Measurements from ENCODE around the gene NCKIPSD. TPM values are rescaled to one million over a fixed set of nuclear protein-coding genes. Genes with fewer than 3 reads are reported as not detected.

NCKIPSD gene
- total and polyA plus RNA-seq, 7 donors = 7.7 to 29.3 (median 17.7) TPM

DNA sequence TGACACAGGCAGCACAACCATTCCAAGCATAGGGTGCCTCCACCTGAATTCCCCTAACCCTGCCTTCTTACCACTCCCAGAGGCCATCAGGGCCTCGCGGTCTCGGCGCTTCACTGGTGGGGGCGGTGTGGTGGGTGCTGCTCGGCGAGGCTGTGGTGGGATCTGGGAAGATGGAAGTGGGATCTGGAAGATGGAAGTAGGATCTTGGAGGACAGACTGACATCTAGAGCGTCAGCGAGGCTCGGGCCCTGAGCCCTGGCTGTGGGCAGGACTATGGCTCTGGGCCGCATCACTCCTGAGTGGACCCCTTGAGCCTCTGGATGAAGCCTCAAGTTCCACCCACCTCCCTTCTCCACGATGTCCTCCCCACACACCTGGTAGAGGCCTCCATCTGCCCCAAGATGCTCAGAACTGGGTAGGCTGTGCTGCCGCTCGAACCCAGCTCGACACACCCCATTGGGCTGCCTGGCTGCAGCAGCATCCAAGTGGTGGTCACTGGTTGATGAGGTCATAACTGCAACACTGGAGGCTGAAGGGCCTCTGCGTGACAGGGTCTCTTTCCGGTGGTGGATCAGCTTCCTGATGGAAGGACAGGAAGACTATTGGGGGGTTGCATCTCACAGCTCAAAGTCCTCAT is 3.6 kb downstream of the NCKIPSD start:
- Histone ChIP-seq H3K4me1 (peaks cover 0 to 38% (median 34%) of the 10 kb centered on the region in 4 donors), H3K9me3 (no peaks in the 10 kb centered on the region), H3K4me3 (no peak overlapping the region), H3K27me3 (no peaks in the 10 kb centered on the region), H3K27ac (no peak overlapping the region), H3K36me3 (peaks cover 0 to 45% (median 22%) of the 10 kb centered on the region in 4 donors)
- intact Hi-C loops (cut with DNase I) = loop anchor here (5.0 kb wide), 1 partner anchor 75 kb away; the partner anchor contains the start of gene UQCRC1
- 94 to 96% methylated on average over 17 of the region's 17 CpGs for WGBS, 2 donors
- no peak for TF ChIP-seq EP300 (IDR thresholded peaks at IDR 0.05)
- TF ChIP-seq, protein P1, sequence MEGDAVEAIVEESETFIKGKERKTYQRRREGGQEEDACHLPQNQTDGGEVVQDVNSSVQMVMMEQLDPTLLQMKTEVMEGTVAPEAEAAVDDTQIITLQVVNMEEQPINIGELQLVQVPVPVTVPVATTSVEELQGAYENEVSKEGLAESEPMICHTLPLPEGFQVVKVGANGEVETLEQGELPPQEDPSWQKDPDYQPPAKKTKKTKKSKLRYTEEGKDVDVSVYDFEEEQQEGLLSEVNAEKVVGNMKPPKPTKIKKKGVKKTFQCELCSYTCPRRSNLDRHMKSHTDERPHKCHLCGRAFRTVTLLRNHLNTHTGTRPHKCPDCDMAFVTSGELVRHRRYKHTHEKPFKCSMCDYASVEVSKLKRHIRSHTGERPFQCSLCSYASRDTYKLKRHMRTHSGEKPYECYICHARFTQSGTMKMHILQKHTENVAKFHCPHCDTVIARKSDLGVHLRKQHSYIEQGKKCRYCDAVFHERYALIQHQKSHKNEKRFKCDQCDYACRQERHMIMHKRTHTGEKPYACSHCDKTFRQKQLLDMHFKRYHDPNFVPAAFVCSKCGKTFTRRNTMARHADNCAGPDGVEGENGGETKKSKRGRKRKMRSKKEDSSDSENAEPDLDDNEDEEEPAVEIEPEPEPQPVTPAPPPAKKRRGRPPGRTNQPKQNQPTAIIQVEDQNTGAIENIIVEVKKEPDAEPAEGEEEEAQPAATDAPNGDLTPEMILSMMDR (IDR thresholded peaks at IDR 0.05) = no peak
- no peak for TF ChIP-seq POLR2A (IDR thresholded peaks at IDR 0.05)
- TF ChIP-seq POLR2AphosphoS5 (IDR thresholded peaks at IDR 0.05) = no peak
- no peak for DNase-seq

DNA sequence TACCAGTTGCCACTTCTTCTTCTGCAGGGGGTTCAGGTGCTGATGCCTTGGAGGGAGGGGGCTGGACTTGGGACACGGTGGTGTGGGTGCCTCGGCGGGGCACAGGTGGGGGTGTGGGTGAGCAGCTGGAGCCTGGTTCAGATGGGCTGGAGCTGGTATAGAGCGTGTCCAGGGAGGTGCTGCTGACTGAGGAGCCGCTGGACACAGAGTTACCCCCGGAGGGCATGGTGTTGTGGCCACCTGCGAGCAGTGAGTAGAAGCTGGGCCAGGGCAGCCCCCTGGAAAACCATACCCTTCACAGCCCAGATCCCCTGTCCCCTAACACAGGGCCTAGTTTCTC is 4.2 kb downstream of the NCKIPSD start:
- Histone ChIP-seq H3K4me3 (no peak overlapping the region), H3K27ac (no peak overlapping the region), H3K9me3 (no peaks in the 10 kb centered on the region), H3K27me3 (no peaks in the 10 kb centered on the region), H3K36me3 (peaks cover 0 to 45% (median 22%) of the 10 kb centered on the region in 4 donors), H3K4me1 (peaks cover 0 to 32% (median 30%) of the 10 kb centered on the region in 4 donors)
- 94 to 95% methylated on average over 7 of the region's 7 CpGs for WGBS, 2 donors
- TF ChIP-seq, protein P1 (IDR thresholded peaks at IDR 0.05) = no peak
- TF ChIP-seq EP300 (IDR thresholded peaks at IDR 0.05) = no peak
- DNase-seq = no peak
- intact Hi-C loops (cut with DNase I) = loop anchor here (5.0 kb wide), 1 partner anchor 74 kb away; the partner anchor contains the start of gene UQCRC1

DNA sequence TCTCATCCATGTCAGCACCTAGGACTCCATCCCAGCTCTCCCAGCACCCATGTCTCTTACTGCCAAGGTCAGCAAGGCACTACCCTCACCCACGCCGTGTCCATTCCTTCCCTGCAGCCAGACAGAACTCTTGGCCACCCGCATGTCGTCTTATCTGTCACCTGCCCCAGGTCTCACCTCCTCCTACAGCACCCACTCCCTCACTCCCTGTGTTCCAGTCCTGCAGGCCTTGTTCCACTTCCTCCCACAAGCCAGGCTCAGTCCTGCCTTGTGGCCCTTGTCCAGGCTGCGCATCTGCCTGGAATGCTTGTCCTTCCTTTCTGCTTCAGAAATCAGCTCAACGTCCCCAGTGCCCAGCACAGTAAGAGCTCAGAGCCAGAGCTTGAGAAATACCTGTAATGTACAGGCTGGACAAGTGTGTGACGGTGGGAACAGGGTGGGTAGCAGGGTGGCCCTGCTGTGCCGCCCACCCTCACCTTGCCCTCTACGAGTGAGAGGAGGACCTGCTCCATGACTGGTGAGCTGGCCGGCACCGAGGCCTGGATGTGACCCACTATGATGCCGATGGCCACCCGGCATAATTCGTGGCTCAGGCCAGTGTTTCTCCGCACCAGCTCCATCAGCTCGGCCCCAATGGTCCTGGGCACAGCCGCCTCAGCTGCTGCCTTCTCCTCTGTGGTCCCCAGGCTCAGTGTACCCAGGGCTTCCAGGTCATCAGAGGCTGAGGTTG is 4.7 kb downstream of the NCKIPSD start:
- Histone ChIP-seq H3K9me3 (no peaks in the 10 kb centered on the region), H3K36me3 (peaks cover 0 to 45% (median 22%) of the 10 kb centered on the region in 4 donors)

DNA sequence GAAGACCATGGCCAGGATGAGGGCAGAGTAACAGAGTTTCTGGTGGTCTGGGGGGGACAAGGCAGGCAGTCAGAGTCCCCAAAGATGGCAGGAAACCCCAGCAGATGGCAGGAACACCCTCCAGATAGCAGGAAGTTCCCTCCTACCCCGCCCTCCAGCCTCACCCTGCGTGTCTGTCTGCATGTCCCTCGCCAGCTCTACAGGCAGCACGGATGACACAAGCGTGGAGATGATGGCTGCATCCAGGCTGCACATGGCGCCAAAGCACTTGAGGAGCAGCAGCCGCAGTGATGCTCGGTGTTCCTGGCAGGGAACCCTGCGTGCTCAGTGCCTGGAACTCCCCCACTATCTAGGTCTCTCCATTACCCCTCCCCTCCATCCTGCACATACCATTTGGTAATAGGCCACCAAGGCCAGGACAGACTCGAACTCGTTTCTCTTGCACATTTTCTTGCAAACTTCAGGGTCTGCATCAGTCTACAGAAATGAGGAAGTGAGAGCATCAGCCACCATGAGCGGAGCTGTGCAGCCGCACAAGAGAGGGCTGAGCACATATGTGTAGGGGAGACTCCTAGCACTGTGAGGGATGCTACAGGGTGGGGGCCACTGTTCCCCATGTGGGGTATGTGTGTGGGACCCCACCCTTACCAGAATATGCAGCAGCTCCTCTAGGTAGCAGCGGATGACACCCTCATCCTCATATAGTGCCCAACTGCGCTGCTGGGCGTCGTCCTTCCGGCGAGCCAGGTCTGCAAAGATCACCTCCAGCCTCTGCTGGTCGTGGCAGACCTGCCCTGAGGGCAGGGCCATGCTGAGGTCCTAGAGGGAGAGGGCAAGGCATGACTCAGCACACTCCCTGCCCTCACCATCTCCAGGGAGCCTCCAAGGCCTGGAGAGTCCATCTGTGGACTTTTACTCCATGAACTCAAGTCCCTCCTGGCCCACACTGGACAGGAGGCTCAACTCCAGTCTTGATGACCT is 6.0 kb downstream of the NCKIPSD start:
- Histone ChIP-seq H3K4me3 (no peak overlapping the region), H3K27ac (no peak overlapping the region), H3K27me3 (no peaks in the 10 kb centered on the region), H3K36me3 (peaks cover 0 to 48% (median 22%) of the 10 kb centered on the region in 4 donors), H3K4me1 (peaks cover 0 to 18% (median 17%) of the 10 kb centered on the region in 4 donors), H3K9me3 (no peaks in the 10 kb centered on the region)
- 82% methylated on average over 20 of the region's 20 CpGs for WGBS, 2 donors
- intact Hi-C loops (cut with DNase I) = loop anchor here (5.0 kb wide), 1 partner anchor 72 kb away; the partner anchor contains the start of gene UQCRC1
- DNase-seq = no peak
- TF ChIP-seq POLR2AphosphoS5 (IDR thresholded peaks at IDR 0.05) (no peak), EP300 (IDR thresholded peaks at IDR 0.05) (no peak), POLR2A (IDR thresholded peaks at IDR 0.05) (no peak)
- TF ChIP-seq, protein P1 (IDR thresholded peaks at IDR 0.05) = no peak

More for the DNA sequence above, 4.7 kb downstream of the NCKIPSD start:
- 95 to 96% methylated on average over 17 of the region's 17 CpGs for WGBS, 2 donors
- Histone ChIP-seq H3K27me3 (no peaks in the 10 kb centered on the region), H3K4me3 (no peak overlapping the region), H3K27ac (no peak overlapping the region), H3K4me1 (peaks cover 0 to 26% (median 25%) of the 10 kb centered on the region in 4 donors)
- DNase-seq = no peak
- intact Hi-C loops (cut with DNase I) = loop anchor here (5.0 kb wide), 1 partner anchor 74 kb away; the partner anchor contains the start of gene UQCRC1
- TF ChIP-seq POLR2AphosphoS5 (IDR thresholded peaks at IDR 0.05) (no peak), EP300 (IDR thresholded peaks at IDR 0.05) (no peak), POLR2A (IDR thresholded peaks at IDR 0.05) (no peak)
- TF ChIP-seq, protein P1 (IDR thresholded peaks at IDR 0.05) = no peak

Data from sigmoid colon (tissue), 7 donors.